Common myeloid progenitor, CD34-positive (primary cell): Measurements from ENCODE around the gene ZC3H4.

Source experiments
- CTCF ChIA-PET: fragments of 350-600 bp; sonication (Branson Sonifier 250); formaldehyde crosslinking; loops from one replicate; lab custom pipeline; 2021; ENCODE audit warnings: antibody characterized with exemption; lab: Charles Lee
- POLR2A ChIA-PET: fragments of 350-600 bp; sonication (Branson Sonifier 250); formaldehyde crosslinking; loops from one replicate; lab custom pipeline; 2021; ENCODE audit warnings: antibody characterized with exemption; lab: Charles Lee
- DNase-seq, 3 donors: peaks; one replicate each; pipeline versions ENCODE4 v3.0.0 to v3.0.0-alpha.2; 2013
- H3K27ac ChIP-seq, 2 experiments: 1 replicate in 1 of 2; 2 replicates in 1 of 2; pipeline ENCODE4 v1.7.0; 2013; ENCODE audit warnings: inconsistent platforms in 2 of 2, low read length in 2 of 2, mild to moderate bottlenecking in 2 of 2, low read depth in 1 of 2, moderate library complexity in 1 of 2; ENCODE audit not compliant: severe bottlenecking in 2 of 2, insufficient read depth in 1 of 2, poor library complexity in 1 of 2
- H3K27me3 ChIP-seq, 5 experiments: replicated peaks in 2 of 5; 1 replicate in 3 of 5; 2 replicates in 2 of 5; pipeline versions ENCODE4 v1.6.1 to v1.7.0; 2013; ENCODE audit warnings: low read length in 4 of 5, mild to moderate bottlenecking in 2 of 5, moderate library complexity in 2 of 5, inconsistent platforms in 1 of 5; ENCODE audit not compliant: insufficient read depth in 5 of 5, control insufficient read depth in 4 of 5
- H3K36me3 ChIP-seq, 4 experiments: 1 replicate in 2 of 4; 2 replicates in 2 of 4; pipeline versions ENCODE4 v1.6.1 to v1.7.0; 2013; ENCODE audit warnings: low read length in 3 of 4, control low read depth in 1 of 4, mild to moderate bottlenecking in 1 of 4; ENCODE audit not compliant: control insufficient read depth in 4 of 4, insufficient read depth in 4 of 4
- H3K4me1 ChIP-seq, 4 experiments: 1 replicate in 3 of 4; 2 replicates in 1 of 4; pipeline versions ENCODE4 v1.6.1 to v1.7.1; 2013; ENCODE audit warnings: low read length in 3 of 4, mild to moderate bottlenecking in 3 of 4, control low read depth in 1 of 4, inconsistent platforms in 1 of 4, moderate library complexity in 1 of 4; ENCODE audit not compliant: control insufficient read depth in 4 of 4, insufficient read depth in 4 of 4; ENCODE audit errors: control extremely low read depth in 1 of 4
- H3K4me3 ChIP-seq, 7 experiments: 1 replicate in 4 of 7; 2 replicates in 3 of 7; pipeline versions ENCODE4 v1.5.1 to v1.7.0; 2013; ENCODE audit warnings: mild to moderate bottlenecking in 7 of 7, low read length in 6 of 7, moderate library complexity in 6 of 7, inconsistent platforms in 2 of 7, low read depth in 2 of 7, control low read depth in 1 of 7; ENCODE audit not compliant: insufficient read depth in 4 of 7, control insufficient read depth in 1 of 7; ENCODE audit errors: extremely low read depth in 1 of 7
- H3K9me3 ChIP-seq, 5 experiments: 1 replicate in 4 of 5; 2 replicates in 1 of 5; pipeline versions ENCODE4 v1.6.1 to v1.7.1; 2013; ENCODE audit warnings: low read length in 4 of 5, mild to moderate bottlenecking in 2 of 5, inconsistent platforms in 1 of 5, low read depth in 1 of 5, moderate library complexity in 1 of 5; ENCODE audit not compliant: control insufficient read depth in 4 of 5, insufficient read depth in 2 of 5; ENCODE audit errors: control extremely low read depth in 1 of 5
- WGBS: methylation state at CpG from one replicate; pipeline ENCODE4 v1.1.5; 2013; ENCODE audit not compliant: insufficient coverage; 5-methylcytosine and 5-hydroxymethylcytosine counted together

Gene ZC3H4

GRCh38 chr19:47047763-47048405 lies 65.7 kb downstream of the ZC3H4 start:
- Histone ChIP-seq H3K36me3 (peaks cover 0 to 15% (median 6%) of the 10 kb centered on the region in 4 experiments), H3K9me3 (no peaks in the 10 kb centered on the region), H3K4me3 (peak overlapping the region; percentile 51 to 86 (median 81)), H3K27ac (peak overlapping the region in 1 of 2 experiments; percentile 68), H3K4me1 (peaks cover 0 to 8% (median 7%) of the 10 kb centered on the region in 4 experiments), H3K27me3 (no peaks in the 10 kb centered on the region)
- WGBS, result 2% methylated on average over 39 of the region's 42 CpGs
- DNase-seq, result peak; percentile 86 to 92 (median 91)
- ChIA-PET POLR2A (interaction anchor here (0.6 to 1.4 kb wide), 4 partner anchors 8 to 178 kb away, joined by 4 to 9 read pairs (median 4); partner anchors contain the start of gene ZC3H4), CTCF (interaction anchor here (0.7 to 2.1 kb wide), 2 partner anchors 12 to 42 kb away, joined by 3 to 5 read pairs; no protein-coding TSS in a partner anchor)

- H3K36me3 ChIP-seq, result peaks cover 0 to 20% (median 7%) of the 10 kb centered on the region in 4 experiments
- CTCF ChIA-PET, result interaction anchor here (2.1 kb wide), 1 partner anchor 11 kb away, joined by 5 read pairs; no protein-coding TSS in a partner anchor
- WGBS, result 92% methylated on average over 10 of the region's 13 CpGs
- no peaks in the 10 kb centered on the region for H3K9me3 ChIP-seq
- H3K4me1 ChIP-seq, result peaks cover 0 to 8% (median 7%) of the 10 kb centered on the region in 4 experiments
- H3K27me3 ChIP-seq, result no peaks in the 10 kb centered on the region
- H3K27ac ChIP-seq, result no peak overlapping the region
- no peak for DNase-seq
- POLR2A ChIA-PET, result interaction anchor here (0.8 to 1.4 kb wide), 2 partner anchors 66 to 178 kb away, joined by 4 to 9 read pairs; partner anchors contain the start of gene ZC3H4
- H3K4me3 ChIP-seq, result peak overlapping the region; percentile 26 to 86 (median 81)
Measured at GRCh38 chr19:47047272-47047762, 66.3 kb downstream of the ZC3H4 start.

- no peak for DNase-seq
- 96% methylated on average over 42 of the region's 45 CpGs for WGBS
- POLR2A ChIA-PET, result no interaction called here
- H3K27me3 ChIP-seq, result no peaks in the 10 kb centered on the region
- H3K36me3 ChIP-seq, result peaks cover 0 to 22% (median 7%) of the 10 kb centered on the region in 4 experiments
- H3K9me3 ChIP-seq, result no peaks in the 10 kb centered on the region
- no peak overlapping the region for H3K4me3 ChIP-seq
- H3K27ac ChIP-seq, result no peak overlapping the region
- CTCF ChIA-PET, result interaction anchor here (1.8 to 2.1 kb wide), 2 partner anchors 10 to 14 kb away, joined by 5 read pairs; no protein-coding TSS in a partner anchor
- peaks cover 0 to 8% (median 7%) of the 10 kb centered on the region in 4 experiments for H3K4me1 ChIP-seq
Measured at GRCh38 chr19:47045867-47046470, 67.6 kb downstream of the ZC3H4 start.

GRCh38 chr19:47044946-47045866 lies 68.4 kb downstream of the ZC3H4 start:
- H3K4me3 ChIP-seq, result no peak overlapping the region
- CTCF ChIA-PET, result interaction anchor here (1.8 kb wide), 2 partner anchors 14 to 34 kb away, joined by 3 to 5 read pairs; no protein-coding TSS in a partner anchor
- H3K9me3 ChIP-seq, result no peaks in the 10 kb centered on the region
- peaks cover 0 to 22% (median 7%) of the 10 kb centered on the region in 4 experiments for H3K36me3 ChIP-seq
- no peak for DNase-seq
- peaks cover 0 to 8% (median 7%) of the 10 kb centered on the region in 4 experiments for H3K4me1 ChIP-seq
- no peak overlapping the region for H3K27ac ChIP-seq
- no peaks in the 10 kb centered on the region for H3K27me3 ChIP-seq
- 95% methylated on average over 40 of the region's 56 CpGs for WGBS
- POLR2A ChIA-PET, result no interaction called here

GRCh38 chr19:47040869-47041268 lies 72.7 kb downstream of the ZC3H4 start:
- CTCF ChIA-PET, result no interaction called here
- Histone ChIP-seq H3K27ac (no peak overlapping the region), H3K4me1 (peaks cover 0 to 9% (median 7%) of the 10 kb centered on the region in 4 experiments), H3K9me3 (no peaks in the 10 kb centered on the region), H3K27me3 (no peaks in the 10 kb centered on the region), H3K4me3 (no peak overlapping the region), H3K36me3 (peaks cover 0 to 18% (median 3%) of the 10 kb centered on the region in 4 experiments)
- no peak for DNase-seq
- POLR2A ChIA-PET, result no interaction called here
- 98% methylated on average over 7 of the region's 8 CpGs for WGBS

GRCh38 chr19:47039239-47039874 lies 74.2 kb downstream of the ZC3H4 start:
- H3K27ac ChIP-seq, result no peak overlapping the region
- H3K4me1 ChIP-seq, result peaks cover 2 to 19% (median 15%) of the 10 kb centered on the region in 4 experiments
- H3K4me3 ChIP-seq, result no peak overlapping the region
- H3K36me3 ChIP-seq, result peaks cover 0 to 9% (median 2%) of the 10 kb centered on the region in 4 experiments
- no peaks in the 10 kb centered on the region for H3K9me3 ChIP-seq
- CTCF ChIA-PET, result no interaction called here
- POLR2A ChIA-PET, result no interaction called here
- no peak for DNase-seq
- WGBS, result 98% methylated on average over 14 of the region's 17 CpGs
- H3K27me3 ChIP-seq, result no peaks in the 10 kb centered on the region
